HG02870 (cell line): ENCODE data around the gene KDM1A.
"Not testable (repeated sequence)": the region's sequence is repeated elsewhere in the genome, so short reads cannot be mapped to it uniquely, and the experiment has no call there.

Experiments used
- ATAC-seq: cut with Tn5 transposase; IDR thresholded peaks from one replicate; pipeline ENCODE4 v1.9.1; 2021; ENCODE audit warnings: mild to moderate bottlenecking, moderate library complexity; ENCODE audit not compliant: unreplicated experiment

Gene KDM1A

DNA sequence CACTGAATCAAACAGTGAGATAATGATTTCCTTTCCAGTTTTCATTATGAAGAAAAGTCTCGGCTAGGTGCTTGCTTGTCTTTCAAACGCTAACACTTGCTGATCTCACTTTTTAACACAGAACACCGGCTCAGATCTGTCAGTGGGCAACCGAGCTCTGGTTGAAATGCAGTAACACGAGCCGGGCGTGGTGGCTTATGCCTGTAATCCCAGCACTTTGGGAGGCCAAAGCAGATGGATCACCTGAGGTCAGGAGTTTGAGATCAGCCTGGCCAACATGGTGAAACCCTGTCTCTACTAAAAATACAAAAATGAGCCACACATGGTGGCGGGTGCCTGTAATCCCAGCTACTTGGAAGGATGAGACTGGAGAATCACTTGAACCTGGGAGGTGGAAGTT, 9.2 kb upstream of the KDM1A start:
- ATAC-seq: not testable (repeated sequence)

GRCh38 chr1:23013657-23014056, 5.6 kb upstream of the KDM1A start:
- no peak for ATAC-seq

DNA sequence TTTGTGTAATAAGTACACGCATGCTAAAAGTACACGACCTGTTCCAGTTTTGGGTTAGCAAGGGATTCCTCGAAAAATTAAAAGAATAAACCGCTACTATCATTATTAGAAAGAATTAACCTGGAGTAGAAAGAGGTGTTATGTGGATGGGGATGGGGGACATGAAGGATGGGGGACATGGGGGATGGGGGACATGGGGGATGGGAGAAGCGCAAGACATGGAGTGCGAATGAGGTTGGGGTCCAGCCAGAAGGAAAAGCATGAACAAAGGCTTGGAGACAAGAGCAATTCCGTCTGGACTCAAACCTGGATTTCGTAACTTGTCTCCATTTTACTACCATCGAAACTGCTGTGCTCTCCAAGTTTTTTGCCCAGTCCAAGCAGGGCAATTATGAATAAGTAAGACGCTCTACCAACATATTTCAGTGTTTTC, 591 bp upstream of the KDM1A start:
- no peak for ATAC-seq

DNA sequence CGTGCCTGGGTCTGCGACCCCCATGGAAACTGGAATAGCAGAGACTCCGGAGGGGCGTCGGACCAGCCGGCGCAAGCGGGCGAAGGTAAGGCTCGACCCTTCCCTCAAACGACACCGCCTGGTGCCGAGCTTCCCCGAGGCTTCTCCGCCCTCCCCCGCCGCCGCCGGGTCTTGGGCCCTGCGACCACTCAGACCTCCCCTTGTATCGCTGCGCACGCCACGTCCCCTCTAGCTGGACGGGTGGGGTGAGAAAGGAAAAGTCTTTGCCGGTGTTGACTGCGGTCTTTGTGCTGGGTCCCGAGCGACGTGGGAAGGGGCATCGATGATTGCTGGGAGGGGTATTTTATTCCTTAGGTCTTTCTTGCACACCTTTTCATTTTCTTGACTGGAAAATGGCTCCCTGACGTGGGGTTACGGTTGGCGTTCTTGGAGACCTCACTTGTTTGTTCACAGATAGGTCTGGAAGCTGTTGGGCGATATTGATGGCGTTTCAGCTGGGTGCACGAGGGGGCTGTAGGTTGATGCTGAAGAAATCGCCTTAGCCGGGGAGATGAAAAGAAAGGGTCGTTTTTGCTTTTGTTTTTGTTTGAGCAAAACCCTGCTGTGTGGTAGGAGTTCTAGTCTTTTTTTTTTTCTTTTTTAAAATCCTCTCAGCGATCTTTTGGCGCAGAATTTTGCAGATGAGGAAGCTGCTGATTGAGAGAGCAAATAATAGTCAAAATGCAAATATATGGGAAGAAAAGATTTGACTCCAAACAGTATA, 776 bp downstream of the KDM1A start:
- ATAC-seq: peak; percentile 11

DNA sequence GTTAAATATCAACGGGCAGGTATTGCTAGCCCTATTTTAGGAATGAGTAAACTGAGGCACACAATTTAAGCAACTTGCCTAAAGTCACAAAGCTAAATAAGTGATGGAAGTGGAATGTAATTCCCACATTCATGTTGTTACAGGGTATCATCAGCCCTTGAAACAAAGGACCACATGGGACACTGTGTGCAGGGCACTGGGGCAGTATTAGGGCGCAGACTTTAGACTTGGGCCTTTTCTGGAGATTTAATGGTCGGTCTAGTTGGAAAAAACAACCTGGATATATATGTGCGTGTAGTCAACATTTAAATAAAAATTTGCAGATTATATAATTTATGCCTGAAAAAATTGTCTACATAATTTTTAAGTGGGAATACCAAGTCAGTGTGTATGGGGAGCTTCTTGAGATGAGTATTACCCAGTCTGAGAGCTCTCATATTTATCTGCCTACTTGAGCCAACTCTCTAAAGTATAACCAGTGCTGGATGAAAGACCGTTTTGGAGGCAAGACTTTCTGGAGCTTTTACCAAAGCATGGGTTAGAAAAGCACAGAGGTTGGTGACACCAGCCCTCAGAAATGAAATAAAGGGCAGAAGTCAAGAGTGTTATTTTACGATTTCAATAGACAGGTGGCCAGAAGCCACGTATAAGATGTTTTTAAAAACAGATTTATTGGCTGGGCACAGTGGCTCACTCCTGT, 1.6 kb downstream of the KDM1A start:
- ATAC-seq: no peak

DNA sequence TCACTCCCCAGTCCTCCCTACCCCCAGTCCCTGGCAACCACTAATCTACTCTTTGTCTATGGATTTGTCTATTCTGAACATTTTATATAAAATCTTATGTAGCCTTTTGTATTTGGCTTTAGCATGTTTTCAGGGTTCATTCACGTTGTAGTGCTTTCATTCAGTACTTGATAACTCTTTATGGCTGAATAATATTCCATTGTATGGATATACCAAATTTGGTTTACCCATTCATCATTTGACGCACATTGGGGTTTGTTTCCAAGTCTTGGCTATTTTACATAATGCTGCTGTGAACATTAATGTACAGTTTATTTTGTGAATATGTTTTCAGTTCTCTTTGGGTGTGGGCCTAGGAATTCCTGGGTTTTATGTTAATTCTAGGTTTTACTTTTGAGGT, 2.6 kb downstream of the KDM1A start:
- no peak for ATAC-seq

GRCh38 chr1:23023174-23023845, 4.0 kb downstream of the KDM1A start:
- no peak for ATAC-seq

GRCh38 chr1:23026568-23026967, 7.3 kb downstream of the KDM1A start:
- ATAC-seq: no peak

DNA sequence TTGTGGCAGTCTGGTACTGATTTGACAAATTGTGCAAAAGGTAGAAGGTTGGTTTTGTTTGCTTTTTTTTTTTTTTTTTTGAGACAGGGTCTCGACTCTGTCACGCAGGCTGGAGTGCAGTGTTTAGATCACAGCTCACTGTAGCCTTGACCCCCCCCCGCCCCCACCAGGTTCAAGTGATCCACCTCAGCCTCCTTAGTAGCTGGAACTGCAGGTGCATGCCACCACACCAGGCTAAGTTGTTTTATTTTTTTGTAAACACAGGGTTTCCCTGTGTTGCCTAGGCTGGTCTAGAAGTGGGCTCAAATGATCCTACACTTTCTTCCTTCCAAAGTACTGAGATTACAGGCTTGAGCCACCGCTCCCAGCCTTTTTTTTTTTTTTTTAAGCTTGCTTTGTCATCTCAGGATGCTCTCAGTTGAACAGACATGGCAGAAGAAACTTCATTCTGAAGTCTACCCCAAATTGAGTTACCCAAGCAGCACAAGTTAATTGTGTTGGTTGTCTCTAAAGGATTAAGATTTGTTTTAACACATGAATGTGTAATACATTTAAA, 8.2 kb downstream of the KDM1A start:
- ATAC-seq: no peak

GRCh38 chr1:23029337-23029736, 10.1 kb downstream of the KDM1A start:
- no peak for ATAC-seq

- no peak for ATAC-seq
Measured at GRCh38 chr1:23035823-23036452, 16.7 kb downstream of the KDM1A start.

DNA sequence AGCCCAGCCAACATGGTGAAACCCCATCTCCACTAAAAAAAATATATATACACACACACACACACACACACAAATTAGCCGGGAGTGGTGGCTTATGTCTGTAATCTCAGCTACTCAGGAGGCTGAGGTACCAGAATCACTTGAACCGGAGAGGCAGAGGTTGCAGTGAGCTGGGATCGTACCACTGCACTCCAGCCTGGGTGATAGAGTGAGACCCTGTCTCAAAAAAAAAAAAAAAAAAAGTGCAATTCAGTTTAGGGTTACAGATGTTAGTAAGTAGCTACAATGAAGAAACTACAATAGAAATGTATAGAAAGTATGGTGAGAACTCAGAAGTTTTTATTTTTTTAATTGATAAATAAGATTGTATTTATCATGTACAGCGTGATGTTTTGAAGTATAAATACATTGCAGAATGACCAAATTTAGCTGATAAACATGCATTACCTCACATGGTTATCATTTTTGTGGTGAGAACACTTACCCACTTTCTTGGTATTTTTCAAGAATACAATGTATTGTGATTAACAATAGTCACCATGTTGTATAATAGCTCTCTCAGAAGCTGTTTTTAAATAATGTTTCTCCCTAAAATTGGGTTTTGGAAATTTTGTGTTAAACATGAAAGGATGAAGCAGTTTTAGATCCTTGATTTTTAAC, 17.9 kb downstream of the KDM1A start:
- no peak for ATAC-seq

DNA sequence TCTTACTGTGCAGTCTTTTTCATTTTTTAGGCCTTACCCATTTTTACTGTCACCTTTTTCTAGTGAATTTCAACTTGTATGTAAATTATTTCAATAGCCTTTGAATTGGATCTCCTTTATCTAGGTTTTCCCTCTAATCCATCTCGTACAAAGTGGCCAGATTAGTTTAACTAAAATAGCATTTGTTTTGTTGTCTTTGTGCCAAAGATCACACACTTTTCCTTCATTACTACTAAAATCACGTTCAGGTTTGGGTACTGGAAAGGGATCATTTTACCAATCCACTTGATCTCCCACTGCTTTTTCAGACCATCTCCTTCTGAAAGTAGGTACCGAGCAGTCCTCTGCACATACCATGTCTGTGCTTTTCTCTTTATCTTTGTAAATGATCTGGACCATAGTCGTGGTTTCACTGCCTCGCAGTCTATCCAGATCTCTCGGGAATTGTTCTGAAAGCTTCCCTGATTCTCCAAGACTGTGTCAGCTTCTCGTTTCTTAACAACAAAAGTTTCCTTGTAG, 20.1 kb downstream of the KDM1A start:
- no peak for ATAC-seq

- no peak for ATAC-seq
Measured at GRCh38 chr1:23040509-23040908, 21.2 kb downstream of the KDM1A start.

- no peak for ATAC-seq
Measured at GRCh38 chr1:23044035-23044434, 24.8 kb downstream of the KDM1A start.

GRCh38 chr1:23050201-23050600, 30.9 kb downstream of the KDM1A start:
- no peak for ATAC-seq

DNA sequence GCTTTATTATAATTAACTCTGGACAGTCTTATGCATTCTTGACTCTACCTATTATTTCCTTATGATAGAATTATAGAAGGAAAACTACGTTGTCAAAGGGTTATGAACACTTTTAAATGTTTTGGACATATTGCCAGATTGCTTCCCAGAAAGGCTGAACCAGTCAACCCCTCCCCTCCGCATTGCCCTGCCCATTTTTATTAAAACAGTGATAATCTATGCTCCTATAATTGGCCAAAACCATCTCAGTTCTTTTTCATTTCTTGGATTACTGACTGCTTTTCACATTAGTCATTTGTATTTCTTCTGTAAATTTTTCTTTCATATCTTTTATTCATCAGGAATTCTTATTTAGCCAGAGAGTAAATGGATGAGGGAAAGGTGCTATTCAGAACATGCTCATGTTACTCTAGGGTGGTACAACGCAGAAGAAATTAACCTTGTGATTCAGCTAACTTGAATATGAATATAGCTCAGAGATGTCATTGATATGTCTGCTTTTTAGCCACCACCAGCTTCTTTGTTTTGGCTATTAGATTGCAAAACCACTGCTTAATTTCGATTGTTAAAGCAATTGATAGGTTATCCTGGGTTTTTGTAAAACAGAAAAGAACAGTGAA, 32.1 kb downstream of the KDM1A start:
- ATAC-seq: no peak

- ATAC-seq: no peak
Measured at GRCh38 chr1:23057301-23057700, 38.0 kb downstream of the KDM1A start.

DNA sequence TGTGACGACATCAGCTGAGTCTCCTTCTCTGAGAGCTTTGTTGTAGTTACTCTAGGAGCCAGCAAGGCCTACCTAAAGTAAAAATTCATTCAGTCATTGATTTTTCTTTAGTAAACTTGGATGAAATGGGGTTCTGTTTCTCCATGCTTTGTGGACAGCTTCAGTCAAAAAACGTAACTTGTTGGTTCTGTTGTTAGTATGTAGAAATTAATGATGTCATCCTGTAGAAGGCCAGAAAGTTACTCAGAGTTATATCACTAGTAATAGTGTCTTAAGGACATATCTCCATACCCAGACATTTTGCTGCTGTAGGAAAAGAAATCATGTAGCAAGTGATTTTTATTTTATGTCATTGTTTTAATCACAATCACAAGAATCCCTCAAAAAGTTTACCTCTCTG, 43.0 kb downstream of the KDM1A start:
- ATAC-seq: no peak

DNA sequence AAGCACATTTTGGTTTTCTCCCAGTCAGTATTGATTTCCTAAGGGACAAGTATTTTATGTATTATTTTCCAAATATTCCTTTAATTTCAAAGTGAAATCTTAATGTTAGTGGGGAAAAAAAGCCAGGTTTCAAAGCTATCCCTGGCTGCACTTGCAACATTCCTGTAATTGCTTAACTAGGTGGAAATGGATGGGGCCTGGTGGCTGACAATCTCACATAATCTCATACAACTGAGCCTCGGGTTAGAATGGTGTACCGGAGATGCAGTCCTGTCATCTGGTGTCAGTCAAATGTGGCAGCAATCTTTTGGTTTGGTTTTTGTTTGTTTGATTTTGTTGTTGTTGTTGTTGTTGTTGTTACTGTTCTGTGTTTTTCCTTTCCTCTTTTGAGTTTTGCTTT, 46.1 kb downstream of the KDM1A start:
- ATAC-seq: no peak
